Panc1 (cell line): ENCODE measurements around the gene ARHGEF7. TPM values are rescaled to one million over a fixed set of nuclear protein-coding genes. Genes with fewer than 3 reads are reported as not detected.

Source experiments
- ATAC-seq: fragments of 200-7000 bp; cut with Tn5 transposase; 2 replicates; pipeline ENCODE4 v1.9.1; 2020; ENCODE audit warnings: mild to moderate bottlenecking, moderate library complexity
- BruUV-seq: library from RNA; stranded (reverse); fragments of 400-500 nt; replicated peaks from 2 replicates; lab custom pipeline; 2021; lab: Mats Ljungman, UMichigan
- CTCF ChIA-PET: fragments of 300-600 bp; sonication (Branson Sonifier 250); formaldehyde crosslinking; loops from one replicate; lab custom pipeline; 2022; ENCODE audit warnings: antibody characterized with exemption; lab: Charles Lee
- POLR2A ChIA-PET: fragments of 300-600 bp; sonication (Branson Sonifier 250); formaldehyde crosslinking; loops from one replicate; lab custom pipeline; 2022; ENCODE audit warnings: antibody characterized with exemption; lab: Charles Lee
- DNase-seq: peaks from one replicate; pipeline ENCODE4 v3.0.0-alpha.2; 2010; ENCODE audit warnings: low read depth, low spot score
- H3K27ac ChIP-seq: 2 replicates; pipeline ENCODE4 v1.5.1; 2011; ENCODE audit warnings: mild to moderate bottlenecking, low read length, inconsistent platforms
- H3K27me3 ChIP-seq: fragments of 200-500 bp; sonication (Bioruptor generic); 2 replicates; pipeline ENCODE4 v1.6.0; 2014; ENCODE audit warnings: low read length, inconsistent platforms; ENCODE audit not compliant: control insufficient read depth, insufficient read depth
- H3K36me3 ChIP-seq: fragments of 200-500 bp; sonication (Bioruptor generic); 2 replicates; pipeline ENCODE4 v1.5.1; 2014; ENCODE audit warnings: inconsistent platforms, mild to moderate bottlenecking, low read length, moderate library complexity; ENCODE audit not compliant: control insufficient read depth, insufficient read depth
- H3K4me1 ChIP-seq: 2 replicates; pipeline ENCODE4 v1.5.1; 2011; ENCODE audit warnings: inconsistent platforms, mild to moderate bottlenecking, low read length, moderate library complexity; ENCODE audit not compliant: control insufficient read depth, insufficient read depth
- H3K4me3 ChIP-seq, 2 experiments: 2 replicates each; pipeline ENCODE4 v1.5.1; 2011 to 2012; ENCODE audit warnings: low read depth in 2 of 2, low read length in 2 of 2, mild to moderate bottlenecking in 2 of 2, inconsistent platforms in 1 of 2, moderate library complexity in 1 of 2
- H3K9me3 ChIP-seq: fragments of 200-500 bp; sonication (Bioruptor generic); 2 replicates; pipeline ENCODE4 v1.5.1; 2014; ENCODE audit warnings: low read depth, mild to moderate bottlenecking, inconsistent platforms, low read length, moderate library complexity; ENCODE audit not compliant: control insufficient read depth, insufficient read depth
- POLR2AphosphoS5 ChIP-seq: IDR thresholded peaks from 2 replicates; pipeline ENCODE4 v1.6.1; 2012; ENCODE audit warnings: mild to moderate bottlenecking, low read depth, low read length, moderate library complexity
- SIN3A ChIP-seq: IDR thresholded peaks from 2 replicates; pipeline ENCODE4 v1.6.1; 2012; ENCODE audit warnings: low read depth, mild to moderate bottlenecking, low read length, moderate library complexity, borderline replicate concordance; ENCODE audit not compliant: insufficient read depth
- TCF7L2 ChIP-seq: IDR thresholded peaks from 2 replicates; pipeline ENCODE4 v1.6.1; 2011; ENCODE audit warnings: mild to moderate bottlenecking, low read depth, low read length, inconsistent platforms
- in situ Hi-C: cut with HindIII; loops from 2 replicates; pipeline ENCODE4 v1.10.0; 2016; ENCODE audit warnings: low sequenced_read_pairs, low pct_unique_long_range_greater_than_20kb
- intact Hi-C: fragments of 100-400 bp; cut with micrococcal nuclease; formaldehyde crosslinking; loops from one replicate; pipeline ENCODE4 v1.10.0; 2022; ENCODE audit not compliant: unreplicated experiment
- total RNA-seq: library from RNA; stranded (reverse); gene quantifications from one replicate; pipeline ENCODE4 v1.2.1, GENCODE V29; 2021; ENCODE audit not compliant: unreplicated experiment
- TF ChIP-seq, protein P1 (sequence below): fragments of 450-650 bp; IDR thresholded peaks from 2 replicates; pipeline ENCODE4 v1.5.1; 2017; ENCODE audit warnings: mild to moderate bottlenecking
- TF ChIP-seq, protein P2 (sequence below), 2 experiments: IDR thresholded peaks; 2 replicates each; pipeline ENCODE4 v1.6.1; 2011 to 2012; ENCODE audit warnings: low read depth in 2 of 2, control low read depth in 1 of 2, low read length in 1 of 2, mild to moderate bottlenecking in 1 of 2, moderate library complexity in 1 of 2; ENCODE audit not compliant: insufficient read depth in 1 of 2

The ARHGEF7 gene
- total RNA-seq, 1 experiment from 2014 or later, result 36.4 TPM

DNA sequence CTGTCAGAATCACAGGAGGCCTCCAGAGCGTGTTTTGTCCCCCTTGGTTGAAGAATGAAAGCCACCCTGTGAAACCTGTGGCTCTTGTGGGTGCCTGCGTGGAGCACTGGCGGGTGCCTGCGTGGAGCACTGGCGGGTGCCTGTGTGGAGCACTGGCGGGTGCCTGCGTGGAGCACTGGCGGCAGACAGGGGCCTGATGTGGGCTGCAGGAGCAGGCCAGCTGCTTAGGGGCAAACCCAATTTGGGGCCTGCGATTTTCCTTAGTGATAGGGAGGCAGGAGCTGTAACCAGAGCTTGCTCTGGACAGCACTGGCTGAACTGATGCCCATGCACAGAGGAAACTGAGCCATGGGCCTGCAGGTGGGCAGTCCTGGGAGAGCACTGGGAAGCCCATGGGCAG, 24.3 kb downstream of the ARHGEF7 start:
- intact Hi-C loops, result no loop called here
- CTCF ChIA-PET, result no interaction called here
- TF ChIP-seq SIN3A (no peak), POLR2AphosphoS5 (no peak), TCF7L2 (no peak)
- TF ChIP-seq, protein P1, sequence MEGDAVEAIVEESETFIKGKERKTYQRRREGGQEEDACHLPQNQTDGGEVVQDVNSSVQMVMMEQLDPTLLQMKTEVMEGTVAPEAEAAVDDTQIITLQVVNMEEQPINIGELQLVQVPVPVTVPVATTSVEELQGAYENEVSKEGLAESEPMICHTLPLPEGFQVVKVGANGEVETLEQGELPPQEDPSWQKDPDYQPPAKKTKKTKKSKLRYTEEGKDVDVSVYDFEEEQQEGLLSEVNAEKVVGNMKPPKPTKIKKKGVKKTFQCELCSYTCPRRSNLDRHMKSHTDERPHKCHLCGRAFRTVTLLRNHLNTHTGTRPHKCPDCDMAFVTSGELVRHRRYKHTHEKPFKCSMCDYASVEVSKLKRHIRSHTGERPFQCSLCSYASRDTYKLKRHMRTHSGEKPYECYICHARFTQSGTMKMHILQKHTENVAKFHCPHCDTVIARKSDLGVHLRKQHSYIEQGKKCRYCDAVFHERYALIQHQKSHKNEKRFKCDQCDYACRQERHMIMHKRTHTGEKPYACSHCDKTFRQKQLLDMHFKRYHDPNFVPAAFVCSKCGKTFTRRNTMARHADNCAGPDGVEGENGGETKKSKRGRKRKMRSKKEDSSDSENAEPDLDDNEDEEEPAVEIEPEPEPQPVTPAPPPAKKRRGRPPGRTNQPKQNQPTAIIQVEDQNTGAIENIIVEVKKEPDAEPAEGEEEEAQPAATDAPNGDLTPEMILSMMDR, result no peak
- TF ChIP-seq, protein P2, sequence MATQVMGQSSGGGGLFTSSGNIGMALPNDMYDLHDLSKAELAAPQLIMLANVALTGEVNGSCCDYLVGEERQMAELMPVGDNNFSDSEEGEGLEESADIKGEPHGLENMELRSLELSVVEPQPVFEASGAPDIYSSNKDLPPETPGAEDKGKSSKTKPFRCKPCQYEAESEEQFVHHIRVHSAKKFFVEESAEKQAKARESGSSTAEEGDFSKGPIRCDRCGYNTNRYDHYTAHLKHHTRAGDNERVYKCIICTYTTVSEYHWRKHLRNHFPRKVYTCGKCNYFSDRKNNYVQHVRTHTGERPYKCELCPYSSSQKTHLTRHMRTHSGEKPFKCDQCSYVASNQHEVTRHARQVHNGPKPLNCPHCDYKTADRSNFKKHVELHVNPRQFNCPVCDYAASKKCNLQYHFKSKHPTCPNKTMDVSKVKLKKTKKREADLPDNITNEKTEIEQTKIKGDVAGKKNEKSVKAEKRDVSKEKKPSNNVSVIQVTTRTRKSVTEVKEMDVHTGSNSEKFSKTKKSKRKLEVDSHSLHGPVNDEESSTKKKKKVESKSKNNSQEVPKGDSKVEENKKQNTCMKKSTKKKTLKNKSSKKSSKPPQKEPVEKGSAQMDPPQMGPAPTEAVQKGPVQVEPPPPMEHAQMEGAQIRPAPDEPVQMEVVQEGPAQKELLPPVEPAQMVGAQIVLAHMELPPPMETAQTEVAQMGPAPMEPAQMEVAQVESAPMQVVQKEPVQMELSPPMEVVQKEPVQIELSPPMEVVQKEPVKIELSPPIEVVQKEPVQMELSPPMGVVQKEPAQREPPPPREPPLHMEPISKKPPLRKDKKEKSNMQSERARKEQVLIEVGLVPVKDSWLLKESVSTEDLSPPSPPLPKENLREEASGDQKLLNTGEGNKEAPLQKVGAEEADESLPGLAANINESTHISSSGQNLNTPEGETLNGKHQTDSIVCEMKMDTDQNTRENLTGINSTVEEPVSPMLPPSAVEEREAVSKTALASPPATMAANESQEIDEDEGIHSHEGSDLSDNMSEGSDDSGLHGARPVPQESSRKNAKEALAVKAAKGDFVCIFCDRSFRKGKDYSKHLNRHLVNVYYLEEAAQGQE (IDR thresholded peaks at IDR 0.05; ENCODE audit: insufficient read depth in 1 of 2, low read depth in 2 of 2, low read length in 1 of 2), result no peak

DNA sequence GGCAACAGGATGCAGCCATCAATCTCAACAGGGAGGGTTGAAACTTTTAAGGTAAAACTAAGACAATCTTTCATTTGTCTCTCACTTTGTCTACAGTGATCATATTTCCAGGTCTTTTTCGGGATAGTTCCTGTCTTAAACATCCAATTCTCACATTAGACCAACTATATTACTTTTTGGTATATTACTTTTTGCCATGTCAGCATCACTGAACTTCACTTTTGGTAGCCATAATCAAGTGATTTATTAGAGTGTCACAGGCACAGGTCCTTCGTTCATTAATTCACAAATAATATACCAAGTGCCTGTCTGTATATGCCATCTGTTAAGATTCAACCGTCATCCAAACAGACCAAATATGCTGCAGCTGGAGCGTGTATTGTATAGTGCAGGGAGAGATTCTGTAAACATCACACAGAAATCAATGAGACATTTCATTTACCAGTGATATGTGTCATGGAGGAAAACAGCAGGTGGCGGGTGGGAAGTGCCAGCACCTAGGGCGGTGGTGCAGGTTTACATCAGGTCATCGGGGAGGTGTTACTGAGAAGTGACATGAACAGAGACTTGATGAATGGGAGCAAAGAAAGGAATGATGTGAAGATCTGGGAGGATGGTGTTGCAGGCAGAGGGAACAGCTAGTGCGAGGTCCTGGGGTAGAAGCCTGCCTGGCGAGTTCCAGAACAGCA, 24.9 kb downstream of the ARHGEF7 start:
- Histone ChIP-seq H3K9me3 (no peaks in the 10 kb centered on the region), H3K27me3 (no peaks in the 10 kb centered on the region; the same call in 1 of the 2 replicates), H3K4me3 (no peak overlapping the region), H3K4me1 (no peaks in the 10 kb centered on the region), H3K27ac (no peak overlapping the region), H3K36me3 (no peaks in the 10 kb centered on the region)
- intact Hi-C loops (no loop called here), in situ Hi-C loops (no loop called here)
- DNase-seq (no peak), ATAC-seq (no peak)
- POLR2A ChIA-PET, result no interaction called here
- CTCF ChIA-PET, result no interaction called here
- TF ChIP-seq, protein P2 (IDR thresholded peaks at IDR 0.05; ENCODE audit: insufficient read depth in 1 of 2, low read depth in 2 of 2, low read length in 1 of 2), result no peak
- TF ChIP-seq TCF7L2 (no peak), SIN3A (no peak), POLR2AphosphoS5 (no peak)
- TF ChIP-seq, protein P1, result no peak
- no TSS peak for BruUV-seq

More for the DNA sequence above, 24.3 kb downstream of the ARHGEF7 start:
- H3K27ac ChIP-seq, result no peak overlapping the region
- no peak overlapping the region for H3K4me3 ChIP-seq
- H3K36me3 ChIP-seq, result no peaks in the 10 kb centered on the region
- POLR2A ChIA-PET, result no interaction called here
- no peaks in the 10 kb centered on the region; the same call in 1 of the 2 replicates for H3K27me3 ChIP-seq
- no peak for ATAC-seq
- no peaks in the 10 kb centered on the region for H3K4me1 ChIP-seq
- no TSS peak for BruUV-seq
- in situ Hi-C loops, result no loop called here
- DNase-seq, result no peak
- H3K9me3 ChIP-seq, result no peaks in the 10 kb centered on the region
